Central memory CD8-positive, alpha-beta T cell (primary cell): Measurements from ENCODE around the gene IMMP1L.

Source experiments
- ATAC-seq: fragments of 150-1000 bp; cut with Tn5 transposase; replicated peaks from 2 replicates; pipeline ENCODE4 v1.10.0; 2022; ENCODE audit warnings: mild to moderate bottlenecking, moderate FRiP score, moderate number of reproducible peaks; ENCODE audit not compliant: poor library complexity, severe bottlenecking; ENCODE audit errors: extremely low read depth
- DNase-seq, 2 donors: peaks; one replicate each; pipeline ENCODE4 v3.0.0; 2021; ENCODE audit warnings: low spot score in 2 of 2
- H3K27ac Mint-ChIP-seq: one replicate; pipeline ENCODE4 v1.8.0; 2022; ENCODE audit warnings: low read depth, mild to moderate bottlenecking, moderate library complexity, mixed read lengths
- H3K27me3 Mint-ChIP-seq: one replicate; pipeline ENCODE4 v1.8.0; 2022; ENCODE audit warnings: mixed read lengths
- H3K36me3 Mint-ChIP-seq: one replicate; pipeline ENCODE4 v1.8.0; 2022; ENCODE audit warnings: mild to moderate bottlenecking, moderate library complexity, mixed read lengths; ENCODE audit not compliant: insufficient read depth
- H3K4me1 Mint-ChIP-seq: one replicate; pipeline ENCODE4 v1.8.0; 2022; ENCODE audit warnings: mixed read lengths
- H3K4me3 Mint-ChIP-seq: one replicate; pipeline ENCODE4 v1.8.0; 2022; ENCODE audit warnings: mild to moderate bottlenecking, moderate library complexity, mixed read lengths
- H3K9me3 Mint-ChIP-seq: one replicate; pipeline ENCODE4 v1.8.0; 2022; ENCODE audit warnings: mixed read lengths

The IMMP1L gene

GRCh38 chr11:31417816-31418215 is 91.6 kb downstream of the IMMP1L start:
- no peaks in the 10 kb centered on the region for H3K36me3 Mint-ChIP-seq
- no peaks in the 10 kb centered on the region for H3K9me3 Mint-ChIP-seq
- H3K27me3 Mint-ChIP-seq, result no peaks in the 10 kb centered on the region
- H3K4me3 Mint-ChIP-seq, result no peak overlapping the region
- H3K4me1 Mint-ChIP-seq, result no peaks in the 10 kb centered on the region
- no peak overlapping the region for H3K27ac Mint-ChIP-seq
- DNase-seq (no peak), ATAC-seq (no peak)

- Mint-ChIP-seq H3K4me1 (no peaks in the 10 kb centered on the region), H3K36me3 (no peaks in the 10 kb centered on the region), H3K4me3 (no peak overlapping the region), H3K9me3 (no peaks in the 10 kb centered on the region), H3K27me3 (no peaks in the 10 kb centered on the region), H3K27ac (no peak overlapping the region)
- ATAC-seq (no peak), DNase-seq (no peak)
These were observed 92.1 kb downstream of the IMMP1L start for GRCh38 chr11:31417357-31417756.

GRCh38 chr11:31415435-31415834 is 94.0 kb downstream of the IMMP1L start:
- Mint-ChIP-seq H3K4me1 (no peaks in the 10 kb centered on the region), H3K36me3 (no peaks in the 10 kb centered on the region), H3K27ac (no peak overlapping the region), H3K4me3 (no peak overlapping the region), H3K27me3 (no peaks in the 10 kb centered on the region), H3K9me3 (no peaks in the 10 kb centered on the region)
- DNase-seq (no peak), ATAC-seq (no peak)

- H3K4me3 Mint-ChIP-seq, result no peak overlapping the region
- H3K36me3 Mint-ChIP-seq, result no peaks in the 10 kb centered on the region
- no peaks in the 10 kb centered on the region for H3K4me1 Mint-ChIP-seq
- H3K27me3 Mint-ChIP-seq, result no peaks in the 10 kb centered on the region
- no peak overlapping the region for H3K27ac Mint-ChIP-seq
- DNase-seq, result no peak
- H3K9me3 Mint-ChIP-seq, result no peaks in the 10 kb centered on the region
- ATAC-seq, result no peak
These were observed 95.1 kb downstream of the IMMP1L start for GRCh38 chr11:31414338-31414737.

GRCh38 chr11:31412946-31413345 is 96.5 kb downstream of the IMMP1L start:
- peaks cover 2% of the 10 kb centered on the region for H3K36me3 Mint-ChIP-seq
- H3K4me1 Mint-ChIP-seq, result no peaks in the 10 kb centered on the region
- no peaks in the 10 kb centered on the region for H3K27me3 Mint-ChIP-seq
- H3K9me3 Mint-ChIP-seq, result no peaks in the 10 kb centered on the region
- H3K4me3 Mint-ChIP-seq, result no peak overlapping the region
- no peak for ATAC-seq
- no peak for DNase-seq
- H3K27ac Mint-ChIP-seq, result no peak overlapping the region

- no peaks in the 10 kb centered on the region for H3K4me1 Mint-ChIP-seq
- no peak overlapping the region for H3K27ac Mint-ChIP-seq
- no peak for DNase-seq
- no peaks in the 10 kb centered on the region for H3K9me3 Mint-ChIP-seq
- peaks cover 6% of the 10 kb centered on the region for H3K36me3 Mint-ChIP-seq
- H3K4me3 Mint-ChIP-seq, result no peak overlapping the region
- ATAC-seq, result no peak
- H3K27me3 Mint-ChIP-seq, result no peaks in the 10 kb centered on the region
These were observed 101.2 kb downstream of the IMMP1L start for GRCh38 chr11:31408201-31408600.

GRCh38 chr11:31404614-31405013 is 104.8 kb downstream of the IMMP1L start:
- Mint-ChIP-seq H3K4me1 (no peaks in the 10 kb centered on the region), H3K27ac (no peak overlapping the region), H3K4me3 (no peak overlapping the region), H3K36me3 (peaks cover 9% of the 10 kb centered on the region), H3K9me3 (no peaks in the 10 kb centered on the region), H3K27me3 (no peaks in the 10 kb centered on the region)
- no peak for ATAC-seq
- no peak for DNase-seq

GRCh38 chr11:31397239-31397834 is 112.1 kb downstream of the IMMP1L start:
- peaks cover 3% of the 10 kb centered on the region for H3K36me3 Mint-ChIP-seq
- ATAC-seq, result no peak
- H3K27ac Mint-ChIP-seq, result no peak overlapping the region
- no peak overlapping the region for H3K4me3 Mint-ChIP-seq
- DNase-seq, result no peak
- H3K9me3 Mint-ChIP-seq, result no peaks in the 10 kb centered on the region
- no peaks in the 10 kb centered on the region for H3K4me1 Mint-ChIP-seq
- no peaks in the 10 kb centered on the region for H3K27me3 Mint-ChIP-seq

GRCh38 chr11:31387379-31387778 is 122.0 kb downstream of the IMMP1L start:
- Mint-ChIP-seq H3K4me1 (peaks cover 31% of the 10 kb centered on the region), H3K27me3 (no peaks in the 10 kb centered on the region), H3K9me3 (no peaks in the 10 kb centered on the region), H3K4me3 (no peak overlapping the region), H3K27ac (peak overlapping the region; percentile 12), H3K36me3 (no peaks in the 10 kb centered on the region)
- DNase-seq, result no peak
- ATAC-seq, result no peak

GRCh38 chr11:31383116-31383515 is 126.3 kb downstream of the IMMP1L start:
- DNase-seq (no peak), ATAC-seq (no peak)
- peaks cover 1% of the 10 kb centered on the region for H3K36me3 Mint-ChIP-seq
- H3K4me1 Mint-ChIP-seq, result peaks cover 32% of the 10 kb centered on the region
- H3K9me3 Mint-ChIP-seq, result no peaks in the 10 kb centered on the region
- H3K4me3 Mint-ChIP-seq, result no peak overlapping the region
- H3K27ac Mint-ChIP-seq, result no peak overlapping the region
- H3K27me3 Mint-ChIP-seq, result no peaks in the 10 kb centered on the region
